Endometrium (tissue), 2 donors: ENCODE measurements around the gene CERK.
"Not testable (repeated sequence)": the region's sequence is repeated elsewhere in the genome, so short reads cannot be mapped to it uniquely, and the experiment has no call there.

Source experiments
- FAIRE-seq: peaks from 2 replicates; lab custom pipeline; 2012; peaks lifted over from hg19 to GRCh38; lab: Jason Lieb, UNC
- donor health status: control.
- donor health status: control.

Gene CERK

GRCh38 chr22:46660604-46661201 is 77.3 kb downstream of the CERK start:
- FAIRE-seq: no peak

GRCh38 chr22:46659791-46660186 is 78.3 kb downstream of the CERK start:
- no peak for FAIRE-seq

- FAIRE-seq: no peak
Observed at GRCh38 chr22:46659059-46659790, 78.8 kb downstream of the CERK start.

- no peak for FAIRE-seq
Observed at GRCh38 chr22:46657996-46658947, 79.8 kb downstream of the CERK start.

GRCh38 chr22:46657655-46657953 is 80.4 kb downstream of the CERK start:
- FAIRE-seq: no peak

GRCh38 chr22:46656856-46657654 is 81.0 kb downstream of the CERK start:
- FAIRE-seq: no peak

GRCh38 chr22:46655861-46656608 is 82.0 kb downstream of the CERK start:
- no peak for FAIRE-seq

GRCh38 chr22:46654927-46655595 is 83.0 kb downstream of the CERK start:
- FAIRE-seq: no peak

GRCh38 chr22:46654426-46654825 is 83.6 kb downstream of the CERK start:
- no peak for FAIRE-seq

- FAIRE-seq: no peak
Observed at GRCh38 chr22:46653596-46653995, 84.5 kb downstream of the CERK start.

GRCh38 chr22:46652847-46653331 is 85.2 kb downstream of the CERK start:
- no peak for FAIRE-seq

GRCh38 chr22:46652081-46652846 is 85.8 kb downstream of the CERK start:
- no peak for FAIRE-seq

- no peak for FAIRE-seq
Observed at GRCh38 chr22:46651316-46651715, 86.7 kb downstream of the CERK start.

- no peak for FAIRE-seq
Observed at GRCh38 chr22:46650078-46650810, 87.8 kb downstream of the CERK start.

GRCh38 chr22:46649141-46650077 is 88.6 kb downstream of the CERK start:
- FAIRE-seq: no peak

- FAIRE-seq: not testable (repeated sequence)
Observed at GRCh38 chr22:46648225-46648820, 89.7 kb downstream of the CERK start.

GRCh38 chr22:46646531-46647215 is 91.4 kb downstream of the CERK start:
- no peak for FAIRE-seq
